HepG2 (cell line): ENCODE results near the gene MAMDC2. TPM values are rescaled to one million over a fixed set of nuclear protein-coding genes. Genes with fewer than 3 reads are reported as not detected.

Source experiments
- ATAC-seq: fragments of 200-7000 bp; cut with Tn5 transposase; 3 replicates; pipeline ENCODE4 v1.9.1; 2020; ENCODE audit warnings: mild to moderate bottlenecking, moderate library complexity
- BruUV-seq: library from RNA; stranded (reverse); fragments of 400-500 nt; replicated peaks from 2 replicates; lab custom pipeline; 2021; lab: Mats Ljungman, UMichigan
- CTCF ChIA-PET: fragments of 300-600 bp; formaldehyde crosslinking; extraction: SDS; loops from one replicate; lab custom pipeline; 2021; ENCODE audit warnings: low total read pairs, inconsistent platforms, low intra/inter-chr PET ratio; lab: Yijun Ruan, JAX
- POLR2A ChIA-PET: fragments of 350-600 bp; sonication (Branson Sonifier 250); formaldehyde crosslinking; loops from one replicate; lab custom pipeline; 2020; ENCODE audit warnings: antibody characterized with exemption, inconsistent platforms; lab: Yijun Ruan, JAX
- DNase-seq: peaks from one replicate; pipeline ENCODE4 v3.0.0-alpha.2; 2015; ENCODE audit warnings: low spot score
- FAIRE-seq: peaks from 3 replicates; lab custom pipeline; 2011; peaks lifted over from hg19 to GRCh38; lab: Jason Lieb, UNC
- H2AFZ ChIP-seq: one replicate; pipeline ENCODE4 v1.6.1; 2011; ENCODE audit warnings: low read length, inconsistent platforms
- H3K27ac ChIP-seq: fragments of 300-600 bp; 3 replicates; pipeline ENCODE4 v1.8.0; 2011; ENCODE audit warnings: mixed run types, mild to moderate bottlenecking, mixed read lengths, low read length, inconsistent platforms; ENCODE audit not compliant: insufficient read depth; ENCODE audit errors: extremely low read length
- H3K27me3 ChIP-seq, 2 experiments: fragments of 200-600 bp in 1 of 2; 2 replicates in 1 of 2; 3 replicates in 1 of 2; pipeline versions ENCODE4 v1.6.0 to v1.8.0; 2011; ENCODE audit warnings: low read length in 2 of 2, mild to moderate bottlenecking in 2 of 2, moderate library complexity in 2 of 2, inconsistent platforms in 1 of 2; ENCODE audit not compliant: insufficient read depth in 2 of 2, control insufficient read depth in 1 of 2
- H3K36me3 ChIP-seq, 2 experiments: fragments of 200-600 bp in 1 of 2; replicated peaks in 1 of 2; 2 replicates in 1 of 2; 3 replicates in 1 of 2; pipeline versions ENCODE4 v1.5.1 to v1.8.0; 2011; ENCODE audit warnings: low read length in 2 of 2, inconsistent platforms in 1 of 2; ENCODE audit not compliant: insufficient read depth in 2 of 2, control insufficient read depth in 1 of 2
- H3K4me1 ChIP-seq: 2 replicates; pipeline ENCODE4 v1.5.1; 2012; ENCODE audit warnings: low read length, inconsistent platforms; ENCODE audit not compliant: insufficient read depth
- H3K4me2 ChIP-seq: 2 replicates; pipeline ENCODE4 v1.6.0; 2011; ENCODE audit warnings: low read depth, low read length, inconsistent platforms
- H3K4me3 ChIP-seq, 3 experiments: fragments of 200-600 bp in 1 of 3; sonication (generic), shearing (Covaris generic) in 1 of 3; replicated peaks in 1 of 3; 2 replicates each; pipeline ENCODE4 v1.5.1; 2011 to 2016; ENCODE audit warnings: low read length in 3 of 3, inconsistent platforms in 2 of 3, low read depth in 2 of 3, mild to moderate bottlenecking in 2 of 3, control low read depth in 1 of 3, mixed read lengths in 1 of 3; ENCODE audit not compliant: insufficient read depth in 1 of 3
- H3K79me2 ChIP-seq: one replicate; pipeline ENCODE4 v1.6.1; 2011; ENCODE audit warnings: low read length, inconsistent platforms; ENCODE audit not compliant: insufficient read depth
- H3K9ac ChIP-seq: 2 replicates; pipeline ENCODE4 v1.6.0; 2011; ENCODE audit warnings: mild to moderate bottlenecking, low read depth, low read length, inconsistent platforms; ENCODE audit not compliant: insufficient read depth
- H3K9me3 ChIP-seq: 2 replicates; pipeline ENCODE4 v1.5.1; 2012; ENCODE audit warnings: mild to moderate bottlenecking, low read length
- H4K20me1 ChIP-seq: 2 replicates; pipeline ENCODE4 v1.6.0; 2011; ENCODE audit warnings: inconsistent platforms, mild to moderate bottlenecking, low read length, moderate library complexity; ENCODE audit not compliant: insufficient read depth
- BRCA1 ChIP-seq: sonication (generic); formaldehyde crosslinking; IDR thresholded peaks from 2 replicates; pipeline ENCODE4 v1.4.0; 2020; ENCODE audit warnings: missing genetic modification reagents
- HOXA7 ChIP-seq: sonication (generic); formaldehyde crosslinking; IDR thresholded peaks from 2 replicates; pipeline ENCODE4 v1.8.1; 2022; ENCODE audit warnings: mild to moderate bottlenecking, missing genetic modification reagents, moderate library complexity
- SOX13 ChIP-seq, 3 experiments: fragments of 450-650 bp in 1 of 3; sonication (generic) in 1 of 3; formaldehyde crosslinking in 1 of 3; IDR thresholded peaks in 2 of 3; conservative IDR thresholded peaks in 1 of 3; 2 replicates each; pipeline versions ENCODE4 v1.5.0 to v1.6.1; 2016 to 2020; ENCODE audit warnings: antibody characterized with exemption in 1 of 3, mild to moderate bottlenecking in 1 of 3, missing compliant biosample characterization in 1 of 3, missing genetic modification reagents in 1 of 3, moderate library complexity in 1 of 3
- STAG1 ChIP-seq: sonication (generic); formaldehyde crosslinking; IDR thresholded peaks from 2 replicates; pipeline ENCODE4 v1.4.0; 2020; ENCODE audit warnings: missing genetic modification reagents
- TBX2 ChIP-seq: sonication (generic); formaldehyde crosslinking; IDR thresholded peaks from 2 replicates; pipeline ENCODE4 v1.5.0; 2020; ENCODE audit warnings: missing genetic modification reagents, mild to moderate bottlenecking, borderline replicate concordance
- THYN1 ChIP-seq: sonication (generic); formaldehyde crosslinking; IDR thresholded peaks from 2 replicates; pipeline ENCODE4 v1.8.1; 2023; ENCODE audit warnings: low read depth, mild to moderate bottlenecking, moderate library complexity, missing genetic modification reagents, borderline replicate concordance
- ZNF224 ChIP-seq: sonication (generic); formaldehyde crosslinking; IDR thresholded peaks from 2 replicates; pipeline ENCODE4 v1.5.0; 2020; ENCODE audit warnings: mild to moderate bottlenecking, missing genetic modification reagents
- ZNF230 ChIP-seq: sonication (generic); formaldehyde crosslinking; IDR thresholded peaks from 2 replicates; pipeline ENCODE4 v1.4.0; 2020; ENCODE audit warnings: mild to moderate bottlenecking, missing genetic modification reagents
- WGBS: methylation state at CpG from one replicate; pipeline ENCODE4 v1.1.6; 2017; ENCODE audit warnings: low lambda C conversion rate; 5-methylcytosine and 5-hydroxymethylcytosine counted together
- in situ Hi-C: cut with HindIII; loops from 2 replicates; pipeline ENCODE4 v1.10.0; 2017; ENCODE audit warnings: low pct_unique_long_range_greater_than_20kb; ENCODE audit not compliant: extremely low pct_ligation_motif_present
- intact Hi-C: fragments of 100-400 bp; cut with micrococcal nuclease; formaldehyde crosslinking; loops from one replicate; pipeline ENCODE4 v1.10.0; 2022; ENCODE audit not compliant: unreplicated experiment
- polyA plus RNA-seq, 8 experiments: library from polyadenylated mRNA; depleted of rRNA in 3 of 8; stranded (reverse) in 7 of 8; unstranded in 1 of 8; fragments of >200 nt; fragmentation: Illumina TruSeq in 4 of 8; extraction: Trizol in 4 of 8; gene quantifications; 2 replicates each; pipeline versions ENCODE4 v1.2.1 to v1.2.3, GENCODE V29; 2011 to 2016; ENCODE audit warnings: low read depth in 4 of 8, missing spikeins in 1 of 8, mixed read lengths in 1 of 8; ENCODE audit not compliant: insufficient read depth in 1 of 8
- total RNA-seq, 5 experiments: library from RNA; depleted of rRNA; stranded (reverse); fragments of >200 nt; fragmentation: Illumina TruSeq; extraction: Trizol; gene quantifications; 2 replicates each; pipeline ENCODE4 v1.2.3, GENCODE V29; 2016; ENCODE audit warnings: low read depth in 1 of 5
- TF ChIP-seq, protein P1 (sequence below): IDR thresholded peaks from 2 replicates; pipeline ENCODE4 v1.6.1; 2012; ENCODE audit warnings: inconsistent platforms
- TF ChIP-seq, protein P2 (sequence below): sonication (generic); formaldehyde crosslinking; IDR thresholded peaks from 2 replicates; pipeline ENCODE4 v1.5.0; 2020; ENCODE audit warnings: mild to moderate bottlenecking, missing genetic modification reagents
- TF ChIP-seq, protein P3 (sequence below): sonication (generic); formaldehyde crosslinking; IDR thresholded peaks from 2 replicates; pipeline ENCODE4 v1.5.0; 2020; ENCODE audit warnings: mild to moderate bottlenecking, missing genetic modification reagents
- TF ChIP-seq, protein P4 (sequence below): sonication (generic); formaldehyde crosslinking; IDR thresholded peaks from 2 replicates; pipeline ENCODE4 v1.5.1; 2020; ENCODE audit warnings: missing genetic modification reagents, mild to moderate bottlenecking, borderline replicate concordance

MAMDC2 gene
- total and polyA plus RNA-seq, 2 of the 13 experiments (the other 11 are each of a cell fraction or from before 2014, with no cell fraction given) = not detected

DNA sequence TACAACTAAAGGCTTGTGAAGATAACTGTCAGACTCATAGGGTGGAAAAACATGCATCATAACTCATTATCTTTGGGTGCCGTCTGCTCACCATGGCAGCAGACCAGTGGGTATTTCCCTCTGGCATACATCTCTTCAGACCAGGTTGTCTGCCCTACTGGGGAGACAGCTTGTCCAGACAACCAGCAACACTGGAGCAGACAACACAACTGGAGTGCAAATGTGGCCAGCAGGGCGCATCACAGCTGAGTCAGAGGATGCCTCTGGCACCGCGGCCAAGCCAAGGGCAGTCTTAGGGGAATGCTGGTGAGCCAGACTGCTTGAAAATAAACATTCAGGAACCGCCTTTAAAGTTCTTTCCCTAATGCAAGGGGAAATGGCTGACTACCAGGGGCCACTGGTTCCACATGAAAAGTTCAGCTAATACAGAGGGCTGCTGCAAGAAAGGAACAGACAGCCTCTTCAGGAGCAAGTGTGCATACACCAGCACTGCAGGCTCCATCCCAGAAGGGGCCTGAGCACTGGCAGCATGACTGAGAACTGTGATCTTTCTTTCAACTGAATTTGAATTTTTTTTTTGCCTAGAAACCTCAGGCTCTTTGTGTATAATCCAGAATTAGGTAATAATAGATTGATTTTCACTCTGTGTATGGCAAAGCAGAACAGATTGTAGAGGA lies 77.3 kb downstream of the MAMDC2 start:
- Histone ChIP-seq H2AFZ (no peak overlapping the region), H3K4me3 (no peak overlapping the region), H3K9ac (no peak overlapping the region), H3K36me3 (no peaks in the 10 kb centered on the region), H4K20me1 (no peaks in the 10 kb centered on the region), H3K4me1 (peaks cover 58% of the 10 kb centered on the region), H3K27me3 (peaks cover 0 to 5% of the 10 kb centered on the region in 2 experiments; a peak in 1 of 5 replicates), H3K27ac (no peak overlapping the region), H3K4me2 (no peak overlapping the region), H3K9me3 (no peaks in the 10 kb centered on the region), H3K79me2 (no peaks in the 10 kb centered on the region)
- intact Hi-C loops = loop anchor here (5.0 kb wide), 1 partner anchor 136 kb away; the partner anchor contains the start of gene SMC5
- DNase-seq = no peak
- ChIA-PET CTCF (no interaction called here), POLR2A (no interaction called here)
- in situ Hi-C loops = no loop called here
- no peak for FAIRE-seq
- ATAC-seq = peak; percentile 78
- WGBS = 39% methylated on average over 5 of the region's 5 CpGs
- no TSS peak for BruUV-seq
- TF ChIP-seq, protein P1, sequence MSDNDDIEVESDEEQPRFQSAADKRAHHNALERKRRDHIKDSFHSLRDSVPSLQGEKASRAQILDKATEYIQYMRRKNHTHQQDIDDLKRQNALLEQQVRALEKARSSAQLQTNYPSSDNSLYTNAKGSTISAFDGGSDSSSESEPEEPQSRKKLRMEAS = no peak
- TF ChIP-seq HOXA7 (CRISPR knock-in tag) (no peak), STAG1 (CRISPR knock-in tag) (peak; percentile 34; the same call in 1 of the 2 replicates), ZNF224 (CRISPR knock-in tag) (no peak), TBX2 (no peak), THYN1 (no peak), SOX13 (IDR thresholded peaks at IDR 0.05) (no peak), SOX13 (CRISPR knock-in tag; conservative IDR thresholded peaks at IDR 0.05 in 1 of 2, IDR thresholded peaks at IDR 0.05 in 1 of 2) (no peak), ZNF230 (no peak), BRCA1 (CRISPR knock-in tag) (no peak)
- TF ChIP-seq, protein P2, sequence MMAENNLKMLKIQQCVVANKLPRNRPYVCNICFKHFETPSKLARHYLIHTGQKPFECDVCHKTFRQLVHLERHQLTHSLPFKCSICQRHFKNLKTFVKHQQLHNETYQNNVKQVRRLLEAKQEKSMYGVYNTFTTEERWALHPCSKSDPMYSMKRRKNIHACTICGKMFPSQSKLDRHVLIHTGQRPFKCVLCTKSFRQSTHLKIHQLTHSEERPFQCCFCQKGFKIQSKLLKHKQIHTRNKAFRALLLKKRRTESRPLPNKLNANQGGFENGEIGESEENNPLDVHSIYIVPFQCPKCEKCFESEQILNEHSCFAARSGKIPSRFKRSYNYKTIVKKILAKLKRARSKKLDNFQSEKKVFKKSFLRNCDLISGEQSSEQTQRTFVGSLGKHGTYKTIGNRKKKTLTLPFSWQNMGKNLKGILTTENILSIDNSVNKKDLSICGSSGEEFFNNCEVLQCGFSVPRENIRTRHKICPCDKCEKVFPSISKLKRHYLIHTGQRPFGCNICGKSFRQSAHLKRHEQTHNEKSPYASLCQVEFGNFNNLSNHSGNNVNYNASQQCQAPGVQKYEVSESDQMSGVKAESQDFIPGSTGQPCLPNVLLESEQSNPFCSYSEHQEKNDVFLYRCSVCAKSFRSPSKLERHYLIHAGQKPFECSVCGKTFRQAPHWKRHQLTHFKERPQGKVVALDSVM = no peak
- TF ChIP-seq, protein P3, sequence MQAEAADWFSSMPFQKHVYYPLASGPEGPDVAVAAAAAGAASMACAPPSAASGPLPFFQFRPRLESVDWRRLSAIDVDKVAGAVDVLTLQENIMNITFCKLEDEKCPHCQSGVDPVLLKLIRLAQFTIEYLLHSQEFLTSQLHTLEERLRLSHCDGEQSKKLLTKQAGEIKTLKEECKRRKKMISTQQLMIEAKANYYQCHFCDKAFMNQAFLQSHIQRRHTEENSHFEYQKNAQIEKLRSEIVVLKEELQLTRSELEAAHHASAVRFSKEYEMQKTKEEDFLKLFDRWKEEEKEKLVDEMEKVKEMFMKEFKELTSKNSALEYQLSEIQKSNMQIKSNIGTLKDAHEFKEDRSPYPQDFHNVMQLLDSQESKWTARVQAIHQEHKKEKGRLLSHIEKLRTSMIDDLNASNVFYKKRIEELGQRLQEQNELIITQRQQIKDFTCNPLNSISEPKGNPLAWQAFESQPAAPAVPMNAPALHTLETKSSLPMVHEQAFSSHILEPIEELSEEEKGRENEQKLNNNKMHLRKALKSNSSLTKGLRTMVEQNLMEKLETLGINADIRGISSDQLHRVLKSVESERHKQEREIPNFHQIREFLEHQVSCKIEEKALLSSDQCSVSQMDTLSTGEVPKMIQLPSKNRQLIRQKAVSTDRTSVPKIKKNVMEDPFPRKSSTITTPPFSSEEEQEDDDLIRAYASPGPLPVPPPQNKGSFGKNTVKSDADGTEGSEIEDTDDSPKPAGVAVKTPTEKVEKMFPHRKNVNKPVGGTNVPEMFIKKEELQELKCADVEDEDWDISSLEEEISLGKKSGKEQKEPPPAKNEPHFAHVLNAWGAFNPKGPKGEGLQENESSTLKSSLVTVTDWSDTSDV (CRISPR knock-in tag) = no peak
- TF ChIP-seq, protein P4, sequence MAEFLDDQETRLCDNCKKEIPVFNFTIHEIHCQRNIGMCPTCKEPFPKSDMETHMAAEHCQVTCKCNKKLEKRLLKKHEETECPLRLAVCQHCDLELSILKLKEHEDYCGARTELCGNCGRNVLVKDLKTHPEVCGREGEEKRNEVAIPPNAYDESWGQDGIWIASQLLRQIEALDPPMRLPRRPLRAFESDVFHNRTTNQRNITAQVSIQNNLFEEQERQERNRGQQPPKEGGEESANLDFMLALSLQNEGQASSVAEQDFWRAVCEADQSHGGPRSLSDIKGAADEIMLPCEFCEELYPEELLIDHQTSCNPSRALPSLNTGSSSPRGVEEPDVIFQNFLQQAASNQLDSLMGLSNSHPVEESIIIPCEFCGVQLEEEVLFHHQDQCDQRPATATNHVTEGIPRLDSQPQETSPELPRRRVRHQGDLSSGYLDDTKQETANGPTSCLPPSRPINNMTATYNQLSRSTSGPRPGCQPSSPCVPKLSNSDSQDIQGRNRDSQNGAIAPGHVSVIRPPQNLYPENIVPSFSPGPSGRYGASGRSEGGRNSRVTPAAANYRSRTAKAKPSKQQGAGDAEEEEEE (CRISPR knock-in tag) = no peak
